RWPE1 (cell line): ENCODE results near the gene UTP4.

ENCODE experiments used
- CTCF ChIA-PET: fragments of 350-600 bp; sonication (Branson Sonifier 250); formaldehyde crosslinking; extraction: SDS; loops from one replicate; lab custom pipeline; 2021; lab: Yijun Ruan, JAX
- POLR2A ChIA-PET: fragments of 400-600 bp; formaldehyde crosslinking; extraction: SDS; loops from one replicate; lab custom pipeline; 2020; ENCODE audit warnings: antibody characterized with exemption; ENCODE audit not compliant: low non-redundant PET; lab: Yijun Ruan, JAX
- DNase-seq: peaks from one replicate; pipeline ENCODE4 v3.0.0; 2012; ENCODE audit warnings: low spot score
- H3K27ac ChIP-seq: fragments of 450-650 bp; 2 replicates; pipeline ENCODE4 v1.5.1; 2017
- CTCF ChIP-seq: fragments of 450-650 bp; conservative IDR thresholded peaks from 2 replicates; pipeline ENCODE4 v1.5.1; 2017; ENCODE audit warnings: low read depth, mild to moderate bottlenecking

The UTP4 gene

GRCh38 chr16:69166946-69167930 is 34.8 kb downstream of the UTP4 start:
- no peak for DNase-seq
- ChIA-PET POLR2A (no interaction called here), CTCF (interaction anchor here (1.3 to 2.1 kb wide), 2 partner anchors 10 to 17 kb away, joined by 4 to 11 read pairs; no protein-coding TSS in a partner anchor)
- no peak for TF ChIP-seq CTCF
- H3K27ac ChIP-seq: no peak overlapping the region

- no peak for TF ChIP-seq CTCF
- ChIA-PET CTCF (interaction anchor here (0.7 to 2.1 kb wide), 2 partner anchors 19 to 104 kb away, joined by 4 to 11 read pairs; no protein-coding TSS in a partner anchor), POLR2A (no interaction called here)
Observed at GRCh38 chr16:69169051-69169450, 36.6 kb downstream of the UTP4 start.

GRCh38 chr16:69169607-69170352 is 37.3 kb downstream of the UTP4 start:
- no peak for DNase-seq
- no peak overlapping the region for H3K27ac ChIP-seq
- TF ChIP-seq CTCF: no peak
- CTCF ChIA-PET: no interaction called here
- POLR2A ChIA-PET: no interaction called here

More at GRCh38 chr16:69169051-69169450, 36.6 kb downstream of the UTP4 start:
- H3K27ac ChIP-seq: no peak overlapping the region
- no peak for DNase-seq

GRCh38 chr16:69171325-69172084 is 39.1 kb downstream of the UTP4 start:
- POLR2A ChIA-PET: no interaction called here
- no peak for DNase-seq
- H3K27ac ChIP-seq: peak overlapping the region; percentile 50
- TF ChIP-seq CTCF: no peak
- CTCF ChIA-PET: no interaction called here

GRCh38 chr16:69176033-69176800 is 43.8 kb downstream of the UTP4 start:
- ChIA-PET POLR2A (no interaction called here), CTCF (no interaction called here)
- peak overlapping the region; percentile 58 for H3K27ac ChIP-seq
- no peak for TF ChIP-seq CTCF
- DNase-seq: no peak
